Peyer's patch (tissue), 4 donors: ENCODE results near the gene BCAR1. TPM values are rescaled to one million over a fixed set of nuclear protein-coding genes. Genes with fewer than 3 reads are reported as not detected.

Experiments
- DNase-seq, 3 donors: peaks; one replicate each; pipeline ENCODE4 v3.0.0-alpha.2; 2017 to 2019
- H3K27ac ChIP-seq, 4 donors: fragments of 200-600 bp; sonication (generic); one replicate each; pipeline ENCODE4 v1.5.1; 2016 to 2019
- H3K27me3 ChIP-seq, 2 donors: fragments of 200-600 bp; sonication (generic); one replicate each; pipeline ENCODE4 v1.5.1; 2019
- H3K36me3 ChIP-seq, 3 donors: fragments of 200-600 bp; sonication (generic); one replicate each; pipeline ENCODE4 v1.5.1; 2016 to 2019
- H3K4me1 ChIP-seq, 4 donors: fragments of 200-600 bp; sonication (generic); one replicate each; pipeline ENCODE4 v1.5.1; 2016 to 2019
- H3K4me3 ChIP-seq, 4 donors: fragments of 200-600 bp; sonication (generic); 1 replicate in 3 of 4; 2 replicates in 1 of 4; pipeline ENCODE4 v1.5.1; 2016 to 2019; ENCODE audit warnings: mild to moderate bottlenecking in 1 of 4
- H3K9me3 ChIP-seq, 4 donors: fragments of 200-600 bp; sonication (generic); one replicate each; pipeline ENCODE4 v1.5.1; 2016 to 2019; ENCODE audit warnings: mild to moderate bottlenecking in 1 of 4
- CTCF ChIP-seq, 6 experiments: fragments of 450-650 bp in 4 of 6; fragments of 200-600 bp in 2 of 6; sonication (generic) in 1 of 6; IDR thresholded peaks; one replicate each; pipeline ENCODE4 v1.5.1; 2017 to 2019; ENCODE audit warnings: antibody characterized with exemption in 6 of 6, mild to moderate bottlenecking in 3 of 6, moderate library complexity in 1 of 6
- POLR2A ChIP-seq, 2 donors: fragments of 450-650 bp; IDR thresholded peaks; one replicate each; pipeline ENCODE4 v1.5.1; 2017; ENCODE audit warnings: antibody characterized with exemption in 2 of 2, mild to moderate bottlenecking in 2 of 2, moderate library complexity in 2 of 2
- total RNA-seq, 4 donors: library from RNA; depleted of rRNA; stranded (reverse); fragments of >200 nt; gene quantifications; one replicate each; pipeline ENCODE4 v1.1.0, GENCODE V29; 2016

The BCAR1 gene, protein sequence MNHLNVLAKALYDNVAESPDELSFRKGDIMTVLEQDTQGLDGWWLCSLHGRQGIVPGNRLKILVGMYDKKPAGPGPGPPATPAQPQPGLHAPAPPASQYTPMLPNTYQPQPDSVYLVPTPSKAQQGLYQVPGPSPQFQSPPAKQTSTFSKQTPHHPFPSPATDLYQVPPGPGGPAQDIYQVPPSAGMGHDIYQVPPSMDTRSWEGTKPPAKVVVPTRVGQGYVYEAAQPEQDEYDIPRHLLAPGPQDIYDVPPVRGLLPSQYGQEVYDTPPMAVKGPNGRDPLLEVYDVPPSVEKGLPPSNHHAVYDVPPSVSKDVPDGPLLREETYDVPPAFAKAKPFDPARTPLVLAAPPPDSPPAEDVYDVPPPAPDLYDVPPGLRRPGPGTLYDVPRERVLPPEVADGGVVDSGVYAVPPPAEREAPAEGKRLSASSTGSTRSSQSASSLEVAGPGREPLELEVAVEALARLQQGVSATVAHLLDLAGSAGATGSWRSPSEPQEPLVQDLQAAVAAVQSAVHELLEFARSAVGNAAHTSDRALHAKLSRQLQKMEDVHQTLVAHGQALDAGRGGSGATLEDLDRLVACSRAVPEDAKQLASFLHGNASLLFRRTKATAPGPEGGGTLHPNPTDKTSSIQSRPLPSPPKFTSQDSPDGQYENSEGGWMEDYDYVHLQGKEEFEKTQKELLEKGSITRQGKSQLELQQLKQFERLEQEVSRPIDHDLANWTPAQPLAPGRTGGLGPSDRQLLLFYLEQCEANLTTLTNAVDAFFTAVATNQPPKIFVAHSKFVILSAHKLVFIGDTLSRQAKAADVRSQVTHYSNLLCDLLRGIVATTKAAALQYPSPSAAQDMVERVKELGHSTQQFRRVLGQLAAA
- total RNA-seq, result 100 to 1,000 TPM in 3 of 4 donors, 10 to 100 TPM in 1; 77.6 to 251 (median 206) TPM

- Histone ChIP-seq H3K36me3 (peaks cover 0 to 4% (median 0%) of the 10 kb centered on the region in 3 donors), H3K4me1 (peaks cover 7 to 66% (median 10%) of the 10 kb centered on the region in 4 donors), H3K4me3 (peak within 1 kb of the TSS; percentile 44 to 88 (median 70)), H3K27ac (peak within 1 kb of the TSS; percentile 55 to 97 (median 94)), H3K9me3 (no peaks in the 10 kb centered on the region), H3K27me3 (no peaks in the 10 kb centered on the region)
- no peak for TF ChIP-seq CTCF (IDR thresholded peaks at IDR 0.05)
- TF ChIP-seq POLR2A (IDR thresholded peaks at IDR 0.05), result peak in 1 of 2 donors; percentile 95
- DNase-seq, result peak in 2 of 3 donors; percentile 87 to 93
These were observed at the start of gene BCAR1 for GRCh38 chr16:75251280-75252048. Gene BCAR1, minus strand, starts transcription at chr16:75251624. Its CDS starts 142 bp downstream, at chr16:75251482.

GRCh38 chr16:75298267-75298666 lies 46.8 kb upstream of the BCAR1 start:
- Histone ChIP-seq H3K4me1 (peaks cover 0 to 7% (median 0%) of the 10 kb centered on the region in 4 donors), H3K27me3 (no peaks in the 10 kb centered on the region), H3K27ac (no peak overlapping the region), H3K9me3 (no peaks in the 10 kb centered on the region), H3K36me3 (peaks cover 0 to 33% (median 0%) of the 10 kb centered on the region in 3 donors), H3K4me3 (no peak overlapping the region)
- TF ChIP-seq CTCF (IDR thresholded peaks at IDR 0.05) (no peak), POLR2A (IDR thresholded peaks at IDR 0.05) (no peak)
- no peak for DNase-seq

DNA sequence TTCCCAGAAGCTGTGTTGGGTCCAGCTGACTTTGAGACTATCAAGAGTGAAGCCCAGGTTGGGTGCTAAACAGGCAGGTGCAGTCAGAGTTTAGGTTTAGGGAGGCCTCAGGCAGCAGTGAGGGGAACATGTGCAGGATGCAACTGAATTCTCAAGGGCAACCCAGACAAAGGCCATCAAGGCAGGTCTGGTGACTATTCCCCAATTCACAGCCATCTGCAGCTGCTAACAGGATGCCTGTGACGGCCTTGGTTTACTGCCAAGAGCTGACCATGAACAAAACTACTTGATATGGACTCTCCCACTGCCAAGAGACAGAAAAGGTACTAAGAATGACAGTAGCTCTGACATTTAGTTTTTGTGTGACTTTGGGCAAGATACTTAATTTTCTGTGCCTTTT lies 45.2 kb upstream of the BCAR1 start:
- no peaks in the 10 kb centered on the region for H3K27me3 ChIP-seq

GRCh38 chr16:75294773-75295459 lies 43.5 kb upstream of the BCAR1 start:
- Histone ChIP-seq H3K4me3 (no peak overlapping the region), H3K27me3 (no peaks in the 10 kb centered on the region), H3K36me3 (peaks cover 0 to 38% (median 0%) of the 10 kb centered on the region in 3 donors), H3K9me3 (no peaks in the 10 kb centered on the region), H3K4me1 (peaks cover 0 to 7% (median 0%) of the 10 kb centered on the region in 4 donors), H3K27ac (no peak overlapping the region)
- TF ChIP-seq CTCF (IDR thresholded peaks at IDR 0.05), result no peak
- no peak for TF ChIP-seq POLR2A (IDR thresholded peaks at IDR 0.05)
- DNase-seq, result no peak

More for the DNA sequence above, 45.2 kb upstream of the BCAR1 start:
- H3K27ac ChIP-seq, result no peak overlapping the region
- no peak for TF ChIP-seq POLR2A (IDR thresholded peaks at IDR 0.05)
- no peak for TF ChIP-seq CTCF (IDR thresholded peaks at IDR 0.05)
- H3K4me1 ChIP-seq, result peaks cover 0 to 7% (median 0%) of the 10 kb centered on the region in 4 donors
- H3K36me3 ChIP-seq, result peaks cover 0 to 45% (median 0%) of the 10 kb centered on the region in 3 donors
- H3K4me3 ChIP-seq, result no peak overlapping the region
- no peak for DNase-seq
- H3K9me3 ChIP-seq, result no peaks in the 10 kb centered on the region
